Activated T-helper 1 cell treated with anti-CD3 and anti-CD28 coated beads, Interleukin-12 subunit alpha, Interleukin-12 subunit beta, Interleukin-2, Interleukin-4 antibody, amounts not matched to agents 30 ng/mL and 10 ng/mL and 1 ng/mL, durations not matched to agents 14 hours and 24 hours and 36 hours (primary cell): ENCODE data around the gene NPTXR. TPM values are rescaled to one million over a fixed set of nuclear protein-coding genes. Genes with fewer than 3 reads are reported as not detected.
"Not testable (repeated sequence)": the region's sequence is repeated elsewhere in the genome, so short reads cannot be mapped to it uniquely, and the experiment has no call there.

ENCODE experiments used
- DNase-seq: peaks from one replicate; pipeline ENCODE4 v3.0.0; 2021; ENCODE audit warnings: low spot score
- H3K27ac Mint-ChIP-seq: one replicate; pipeline ENCODE4 v1.8.0; 2021; ENCODE audit warnings: mild to moderate bottlenecking, mixed read lengths
- H3K27me3 Mint-ChIP-seq: one replicate; pipeline ENCODE4 v1.8.0; 2022; ENCODE audit warnings: mild to moderate bottlenecking, moderate library complexity, mixed read lengths; ENCODE audit not compliant: insufficient read depth
- H3K36me3 Mint-ChIP-seq: one replicate; pipeline ENCODE4 v1.8.0; 2021; ENCODE audit warnings: low read depth, mixed read lengths
- H3K4me1 Mint-ChIP-seq: one replicate; pipeline ENCODE4 v1.8.0; 2021; ENCODE audit warnings: low read depth, mixed read lengths
- H3K4me3 Mint-ChIP-seq: one replicate; pipeline ENCODE4 v1.8.0; 2021; ENCODE audit warnings: mild to moderate bottlenecking, moderate library complexity, mixed read lengths
- H3K9me3 Mint-ChIP-seq: one replicate; pipeline ENCODE4 v1.8.0; 2021; ENCODE audit warnings: mixed read lengths
- intact Hi-C: fragments of 100-400 bp; cut with micrococcal nuclease; formaldehyde crosslinking; loops from one replicate; pipeline ENCODE4 v1.15.1; 2024
- total RNA-seq: library from RNA; stranded (reverse); gene quantifications from 2 replicates; pipeline ENCODE4 v1.2.3, GENCODE V29; 2022

NPTXR gene
- total RNA-seq, 1 donor from 2014 or later = 1.2 TPM

GRCh38 chr22:38817196-38817595 is 26.6 kb downstream of the NPTXR start:
- H3K27ac Mint-ChIP-seq = no peak overlapping the region
- H3K4me3 Mint-ChIP-seq = no peak overlapping the region
- intact Hi-C loops = no loop called here
- no peaks in the 10 kb centered on the region for H3K4me1 Mint-ChIP-seq
- DNase-seq = no peak
- peaks cover 9% of the 10 kb centered on the region for H3K27me3 Mint-ChIP-seq
- H3K9me3 Mint-ChIP-seq = no peaks in the 10 kb centered on the region
- no peaks in the 10 kb centered on the region for H3K36me3 Mint-ChIP-seq

DNA sequence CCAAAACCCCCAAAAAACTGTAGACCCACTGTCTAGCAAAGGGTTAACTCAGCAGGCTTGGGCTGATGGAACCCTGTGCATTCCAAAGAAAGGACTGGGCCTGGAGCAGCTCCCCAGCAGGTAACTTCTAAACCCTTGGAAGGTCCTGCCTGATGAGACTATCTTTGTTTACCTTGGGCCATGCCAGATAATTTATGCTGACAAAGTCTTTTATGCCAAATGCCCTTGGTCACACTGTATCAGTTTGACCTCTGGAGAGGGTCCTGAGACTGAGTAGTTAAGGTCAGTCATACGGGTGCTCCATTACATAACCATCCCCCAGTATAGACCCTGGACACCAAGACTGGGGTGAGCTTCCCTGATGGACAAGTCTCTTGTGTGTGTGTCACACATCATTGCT is 28.0 kb downstream of the NPTXR start:
- intact Hi-C loops = no loop called here
- H3K9me3 Mint-ChIP-seq = no peaks in the 10 kb centered on the region
- no peak overlapping the region for H3K4me3 Mint-ChIP-seq
- H3K36me3 Mint-ChIP-seq = no peaks in the 10 kb centered on the region
- no peak overlapping the region for H3K27ac Mint-ChIP-seq
- no peak for DNase-seq
- H3K4me1 Mint-ChIP-seq = no peaks in the 10 kb centered on the region
- peaks cover 9% of the 10 kb centered on the region for H3K27me3 Mint-ChIP-seq

- Mint-ChIP-seq H3K27ac (no peak overlapping the region), H3K4me1 (no peaks in the 10 kb centered on the region), H3K36me3 (no peaks in the 10 kb centered on the region), H3K4me3 (no peak overlapping the region), H3K9me3 (peaks cover 3% of the 10 kb centered on the region), H3K27me3 (peaks cover 7% of the 10 kb centered on the region)
- no peak for DNase-seq
- intact Hi-C loops = no loop called here
Observed at GRCh38 chr22:38811241-38811640, 32.6 kb downstream of the NPTXR start.

DNA sequence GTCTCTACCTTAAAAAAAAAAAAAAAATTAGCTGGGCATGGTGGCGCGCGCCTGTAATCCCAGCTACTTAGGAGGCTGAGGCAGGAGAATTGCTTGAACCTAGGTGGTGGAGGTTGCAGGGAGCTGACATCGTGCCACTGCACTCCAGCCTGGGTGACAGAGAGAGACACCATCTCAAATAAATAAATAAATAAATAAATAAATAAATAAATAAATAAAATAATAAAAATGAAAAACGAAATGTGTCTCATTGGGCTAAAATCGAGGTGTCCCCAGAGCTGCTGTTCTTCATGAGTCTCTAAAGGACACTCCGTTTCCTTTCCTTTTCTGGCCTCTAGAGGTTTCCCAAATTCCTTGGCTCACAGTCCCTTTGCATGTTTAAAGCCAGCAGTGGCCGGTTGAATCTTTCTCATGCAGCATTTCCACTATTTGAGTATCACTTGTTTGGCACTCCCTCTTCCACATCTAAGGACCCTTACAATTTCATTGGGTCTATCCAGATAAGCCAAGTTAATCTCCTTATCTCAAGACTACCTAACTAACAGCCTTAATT is 38.7 kb downstream of the NPTXR start:
- H3K27me3 Mint-ChIP-seq = peaks cover 17% of the 10 kb centered on the region
- H3K36me3 Mint-ChIP-seq, DNase-seq, H3K9me3 Mint-ChIP-seq, H3K4me1 Mint-ChIP-seq, H3K4me3 Mint-ChIP-seq, intact Hi-C loops, H3K27ac Mint-ChIP-seq: not testable (repeated sequence)

- DNase-seq = no peak
- no peaks in the 10 kb centered on the region for H3K36me3 Mint-ChIP-seq
- peaks cover 19% of the 10 kb centered on the region for H3K27me3 Mint-ChIP-seq
- intact Hi-C loops = no loop called here
- peaks cover 3% of the 10 kb centered on the region for H3K9me3 Mint-ChIP-seq
- H3K4me3 Mint-ChIP-seq = no peak overlapping the region
- no peak overlapping the region for H3K27ac Mint-ChIP-seq
- H3K4me1 Mint-ChIP-seq = peaks cover 8% of the 10 kb centered on the region
Observed at GRCh38 chr22:38802671-38803121, 41.1 kb downstream of the NPTXR start.

GRCh38 chr22:38799265-38800002 is 44.4 kb downstream of the NPTXR start:
- H3K4me1 Mint-ChIP-seq = peaks cover 10% of the 10 kb centered on the region
- H3K9me3 Mint-ChIP-seq = peaks cover 3% of the 10 kb centered on the region
- DNase-seq = no peak
- intact Hi-C loops = no loop called here
- no peaks in the 10 kb centered on the region for H3K36me3 Mint-ChIP-seq
- no peak overlapping the region for H3K27ac Mint-ChIP-seq
- peaks cover 21% of the 10 kb centered on the region for H3K27me3 Mint-ChIP-seq
- H3K4me3 Mint-ChIP-seq = no peak overlapping the region

GRCh38 chr22:38798496-38798895 is 45.3 kb downstream of the NPTXR start:
- DNase-seq = no peak
- H3K4me1 Mint-ChIP-seq = peaks cover 14% of the 10 kb centered on the region
- H3K27ac Mint-ChIP-seq = no peak overlapping the region
- intact Hi-C loops = no loop called here
- peaks cover 19% of the 10 kb centered on the region for H3K27me3 Mint-ChIP-seq
- H3K36me3 Mint-ChIP-seq = no peaks in the 10 kb centered on the region
- peaks cover 3% of the 10 kb centered on the region for H3K9me3 Mint-ChIP-seq
- no peak overlapping the region for H3K4me3 Mint-ChIP-seq

DNA sequence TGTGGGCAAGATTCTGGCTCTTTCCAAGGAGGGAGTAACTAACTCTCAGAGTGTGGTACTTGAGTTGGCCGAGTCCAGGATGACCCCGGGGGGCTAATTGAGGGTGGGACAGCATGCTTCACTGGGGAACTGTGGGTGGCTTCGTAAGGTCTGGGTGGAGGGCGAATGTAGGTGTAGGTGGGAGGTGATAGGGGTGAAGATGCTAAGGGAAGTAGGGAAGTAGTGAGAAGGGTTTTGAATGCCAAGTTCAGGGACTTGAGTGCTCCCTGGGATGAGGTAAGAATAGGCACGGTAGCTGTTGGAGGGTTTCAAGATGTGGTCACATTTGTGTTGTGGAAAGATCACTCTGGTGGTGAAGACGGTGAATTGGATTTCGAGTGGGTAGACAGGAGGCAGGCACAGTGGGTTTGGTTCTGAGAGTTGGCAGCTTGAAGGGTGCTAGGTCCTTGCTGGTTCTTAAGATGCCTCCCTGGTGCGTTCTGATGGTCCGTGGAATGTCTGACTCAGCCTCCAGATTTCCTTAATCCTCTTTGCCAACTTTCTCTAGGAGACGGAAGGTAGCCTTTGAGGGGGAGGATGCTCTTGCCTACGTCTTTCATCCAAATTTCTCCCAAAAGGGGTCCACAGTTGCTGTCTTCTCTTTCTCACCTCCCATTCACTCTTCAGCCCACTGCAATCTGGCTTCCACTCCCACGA is 47.4 kb downstream of the NPTXR start:
- DNase-seq = no peak
- Mint-ChIP-seq H3K27me3 (peaks cover 10% of the 10 kb centered on the region), H3K4me1 (peaks cover 22% of the 10 kb centered on the region), H3K27ac (no peak overlapping the region), H3K36me3 (no peaks in the 10 kb centered on the region), H3K9me3 (peaks cover 3% of the 10 kb centered on the region), H3K4me3 (no peak overlapping the region)
- intact Hi-C loops = no loop called here

- DNase-seq = no peak
- peaks cover 22% of the 10 kb centered on the region for H3K4me1 Mint-ChIP-seq
- H3K27me3 Mint-ChIP-seq = peaks cover 4% of the 10 kb centered on the region
- H3K9me3 Mint-ChIP-seq = peaks cover 3% of the 10 kb centered on the region
- no peak overlapping the region for H3K27ac Mint-ChIP-seq
- H3K4me3 Mint-ChIP-seq = no peak overlapping the region
- intact Hi-C loops = loop anchor here (2.0 kb wide), 1 partner anchor 189 kb away; no protein-coding TSS in a partner anchor
- H3K36me3 Mint-ChIP-seq = no peaks in the 10 kb centered on the region
Observed at GRCh38 chr22:38795569-38795968, 48.3 kb downstream of the NPTXR start.

DNA sequence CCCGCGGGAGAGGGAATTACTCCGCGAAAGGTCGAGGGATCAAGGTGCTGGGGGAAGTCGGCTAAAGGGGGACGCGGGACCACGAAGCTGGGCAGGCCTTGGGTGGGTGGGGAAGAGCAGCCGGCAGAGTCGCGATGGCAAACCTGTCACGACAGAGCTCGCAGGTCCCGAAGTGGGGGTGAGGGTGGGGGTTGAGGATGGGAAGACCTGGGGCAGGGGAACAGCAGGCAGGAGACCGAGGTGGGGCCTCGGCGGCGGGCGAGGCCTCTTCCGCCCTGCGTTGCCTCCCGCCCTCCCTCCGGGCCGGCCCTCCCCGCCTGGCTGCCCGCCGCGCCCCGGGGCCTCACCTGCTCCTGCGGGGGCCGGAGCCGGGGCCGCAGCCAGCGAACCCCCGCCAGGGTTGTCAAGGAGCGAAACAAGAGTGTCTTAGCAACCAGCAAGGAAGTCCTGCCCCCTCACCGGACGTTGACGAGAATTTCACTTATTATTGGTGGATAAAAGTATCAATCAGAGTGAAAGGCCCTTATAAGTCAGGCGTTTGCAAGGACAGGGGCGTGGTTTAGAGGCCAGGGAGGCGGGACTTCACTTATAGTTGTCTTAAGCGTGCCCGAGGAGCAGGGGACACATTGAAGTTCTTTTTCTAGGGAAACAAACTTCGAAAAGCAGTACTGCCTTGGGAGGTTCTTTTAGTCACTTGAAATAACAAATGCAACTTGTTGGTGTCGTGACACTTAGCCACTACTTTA is 49.9 kb downstream of the NPTXR start, which contains the start of gene DNAL4:
TSS of gene DNAL4 (minus strand) at position 423 of the 746 bp plus-strand sequence. CDS start 11,412 bp downstream, outside the sequence.
- H3K4me3 Mint-ChIP-seq = peak within 1 kb of the TSS; percentile 93
- intact Hi-C loops = loop anchor here (1.0 to 2.0 kb wide), 6 partner anchors 38 to 288 kb away; partner anchors contain the start of genes DDX17, GTPBP1 and TOMM22
- H3K4me1 Mint-ChIP-seq = peaks cover 22% of the 10 kb centered on the region
- peak within 1 kb of the TSS; percentile 80 for H3K27ac Mint-ChIP-seq
- DNase-seq = peak; percentile 90
- peaks cover 2% of the 10 kb centered on the region for H3K9me3 Mint-ChIP-seq
- no peaks in the 10 kb centered on the region for H3K36me3 Mint-ChIP-seq
- H3K27me3 Mint-ChIP-seq = peaks cover 4% of the 10 kb centered on the region

- intact Hi-C loops = no loop called here
- no peaks in the 10 kb centered on the region for H3K36me3 Mint-ChIP-seq
- H3K9me3 Mint-ChIP-seq = no peaks in the 10 kb centered on the region
- H3K4me3 Mint-ChIP-seq = peak overlapping the region; percentile 93
- DNase-seq = no peak
- peak overlapping the region; percentile 80 for H3K27ac Mint-ChIP-seq
- H3K27me3 Mint-ChIP-seq = peaks cover 2% of the 10 kb centered on the region
- H3K4me1 Mint-ChIP-seq = peaks cover 16% of the 10 kb centered on the region
Observed at GRCh38 chr22:38793317-38793716, 50.5 kb downstream of the NPTXR start.

- no peak for DNase-seq
- Mint-ChIP-seq H3K27me3 (peaks cover 2% of the 10 kb centered on the region), H3K36me3 (no peaks in the 10 kb centered on the region), H3K4me3 (peak overlapping the region; percentile 93), H3K9me3 (no peaks in the 10 kb centered on the region), H3K27ac (peak overlapping the region; percentile 80), H3K4me1 (peaks cover 14% of the 10 kb centered on the region)
- intact Hi-C loops = no loop called here
Observed at GRCh38 chr22:38792833-38793232, 51.0 kb downstream of the NPTXR start.
